IMR-90 (cell line): ENCODE data around the gene ARHGAP35. TPM values are rescaled to one million over a fixed set of nuclear protein-coding genes. Genes with fewer than 3 reads are reported as not detected.

Experiments
- ATAC-seq: fragments of 200-7000 bp; cut with Tn5 transposase; 2 replicates; pipeline ENCODE4 v1.9.1; 2020; ENCODE audit warnings: low read depth, mild to moderate bottlenecking, moderate library complexity
- BruUV-seq: library from RNA; stranded (reverse); fragments of 400-500 nt; replicated peaks from 2 replicates; lab custom pipeline; 2021; lab: Mats Ljungman, UMichigan
- CTCF ChIA-PET: fragments of 300-600 bp; formaldehyde crosslinking; extraction: SDS; loops from one replicate; lab custom pipeline; 2021; ENCODE audit warnings: antibody characterized with exemption; lab: Yijun Ruan, JAX
- POLR2A ChIA-PET: fragments of 300-600 bp; sonication (Branson Sonifier 250); formaldehyde crosslinking; loops from one replicate; lab custom pipeline; 2022; ENCODE audit warnings: antibody characterized with exemption; ENCODE audit not compliant: unreplicated experiment; lab: Charles Lee
- DNase-seq: peaks from one replicate; pipeline ENCODE4 v3.0.0; 2013
- H2AFZ ChIP-seq: replicated peaks from 2 replicates; pipeline ENCODE3; 2013; ENCODE audit warnings: low read length, mild to moderate bottlenecking; ENCODE audit not compliant: poor library complexity
- H2AK5ac ChIP-seq: 2 replicates; pipeline ENCODE4 v1.6.1; 2013; ENCODE audit warnings: low read depth, low read length, inconsistent platforms
- H2AK9ac ChIP-seq: replicated peaks from 2 replicates; pipeline ENCODE3; 2013; ENCODE audit warnings: mild to moderate bottlenecking, low read depth, low read length, moderate library complexity; ENCODE audit not compliant: poor library complexity
- H2BK120ac ChIP-seq: 2 replicates; pipeline ENCODE4 v1.6.1; 2013; ENCODE audit warnings: low read depth, low read length, inconsistent platforms
- H2BK15ac ChIP-seq: 3 replicates; pipeline ENCODE4 v1.6.1; 2013; ENCODE audit warnings: low read depth, low read length, inconsistent platforms
- H2BK20ac ChIP-seq: 2 replicates; pipeline ENCODE4 v1.6.1; 2013; ENCODE audit warnings: low read depth, mild to moderate bottlenecking, inconsistent platforms, low read length, moderate library complexity
- H2BK5ac ChIP-seq: 2 replicates; pipeline ENCODE4 v1.6.1; 2013; ENCODE audit warnings: mild to moderate bottlenecking, low read depth, low read length, inconsistent platforms; ENCODE audit not compliant: poor library complexity, severe bottlenecking
- H3K14ac ChIP-seq: replicated peaks from 2 replicates; pipeline ENCODE4 v1.6.1; 2013; ENCODE audit warnings: low read depth, low read length, inconsistent platforms
- H3K18ac ChIP-seq: 2 replicates; pipeline ENCODE4 v1.6.1; 2013; ENCODE audit warnings: low read depth, low read length, control low read depth
- H3K23ac ChIP-seq: 2 replicates; pipeline ENCODE4 v1.6.1; 2013; ENCODE audit warnings: low read depth, low read length, inconsistent platforms
- H3K27ac ChIP-seq: 2 replicates; pipeline ENCODE4 v1.5.1; 2013; ENCODE audit warnings: mild to moderate bottlenecking, control low read depth, low read length; ENCODE audit not compliant: insufficient read depth
- H3K27me3 ChIP-seq: 2 replicates; pipeline ENCODE4 v1.6.1; 2013; ENCODE audit warnings: low read length; ENCODE audit not compliant: control insufficient read depth, insufficient read depth
- H3K36me3 ChIP-seq: 2 replicates; pipeline ENCODE4 v1.6.1; 2013; ENCODE audit warnings: low read length, mixed read lengths; ENCODE audit not compliant: control insufficient read depth, insufficient read depth
- H3K4ac ChIP-seq: 2 replicates; pipeline ENCODE4 v1.6.1; 2013; ENCODE audit warnings: low read depth, low read length, inconsistent platforms
- H3K4me1 ChIP-seq: 2 replicates; pipeline ENCODE4 v1.6.1; 2013; ENCODE audit warnings: low read length, mixed read lengths; ENCODE audit not compliant: control insufficient read depth, insufficient read depth
- H3K4me2 ChIP-seq: 2 replicates; pipeline ENCODE4 v1.6.1; 2013; ENCODE audit warnings: low read depth, mild to moderate bottlenecking, control low read depth, low read length, moderate library complexity
- H3K4me3 ChIP-seq: 2 replicates; pipeline ENCODE4 v1.5.1; 2013; ENCODE audit warnings: low read depth, mild to moderate bottlenecking, control low read depth, low read length, moderate library complexity; ENCODE audit not compliant: insufficient read depth
- H3K56ac ChIP-seq: 2 replicates; pipeline ENCODE4 v1.6.1; 2013; ENCODE audit warnings: low read length, inconsistent platforms; ENCODE audit not compliant: insufficient read depth; ENCODE audit errors: extremely low read depth
- H3K79me1 ChIP-seq, 2 experiments: 2 replicates each; pipeline ENCODE4 v1.6.1; 2013; ENCODE audit warnings: low read length in 2 of 2, inconsistent platforms in 1 of 2, low read depth in 1 of 2
- H3K9ac ChIP-seq: 2 replicates; pipeline ENCODE4 v1.6.1; 2013; ENCODE audit warnings: low read depth, low read length, control low read depth
- H3K9me1 ChIP-seq: 2 replicates; pipeline ENCODE4 v1.6.1; 2013; ENCODE audit warnings: low read length, inconsistent platforms; ENCODE audit not compliant: insufficient read depth
- H3K9me3 ChIP-seq: 2 replicates; pipeline ENCODE4 v1.6.1; 2013; ENCODE audit warnings: low read length; ENCODE audit not compliant: control insufficient read depth, insufficient read depth
- H4K20me1 ChIP-seq: 2 replicates; pipeline ENCODE4 v1.6.1; 2013; ENCODE audit warnings: low read length, inconsistent platforms; ENCODE audit not compliant: insufficient read depth
- H4K5ac ChIP-seq: 2 replicates; pipeline ENCODE4 v1.6.1; 2013; ENCODE audit warnings: mild to moderate bottlenecking, low read depth, low read length, control low read depth
- H4K8ac ChIP-seq, 2 experiments: 2 replicates each; pipeline ENCODE4 v1.6.1; 2013; ENCODE audit warnings: low read depth in 2 of 2, low read length in 2 of 2, control low read depth in 1 of 2, inconsistent platforms in 1 of 2
- H4K91ac ChIP-seq: 2 replicates; pipeline ENCODE4 v1.6.1; 2013; ENCODE audit warnings: low read depth, low read length, inconsistent platforms; ENCODE audit not compliant: insufficient read depth
- BHLHE40 ChIP-seq: fragments of 150-350 bp; IDR thresholded peaks from 2 replicates; pipeline ENCODE4 v1.6.1; 2016; ENCODE audit warnings: mild to moderate bottlenecking, low read depth, low read length
- CEBPB ChIP-seq: IDR thresholded peaks from 2 replicates; pipeline ENCODE4 v1.6.1; 2012; ENCODE audit warnings: low read depth, low read length, improper control_type of control experiment
- CHD1 ChIP-seq: IDR thresholded peaks from 2 replicates; pipeline ENCODE4 v1.6.1; 2012; ENCODE audit warnings: low read depth, low read length, improper control_type of control experiment
- ELK1 ChIP-seq: fragments of 150-350 bp; IDR thresholded peaks from 2 replicates; pipeline ENCODE4 v1.6.1; 2016; ENCODE audit warnings: low read depth, mild to moderate bottlenecking, low read length, moderate library complexity, borderline replicate concordance
- FOS ChIP-seq: fragments of 150-350 bp; IDR thresholded peaks from 2 replicates; pipeline ENCODE4 v1.6.1; 2016; ENCODE audit warnings: low read depth, low read length
- MAFK ChIP-seq: IDR thresholded peaks from 2 replicates; pipeline ENCODE4 v1.6.1; 2012; ENCODE audit warnings: low read depth, low read length, improper control_type of control experiment
- MAZ ChIP-seq: IDR thresholded peaks from 2 replicates; pipeline ENCODE4 v1.6.1; 2012; ENCODE audit warnings: low read depth, mild to moderate bottlenecking, low read length, improper control_type of control experiment, moderate library complexity, borderline replicate concordance
- MXI1 ChIP-seq: IDR thresholded peaks from 2 replicates; pipeline ENCODE4 v1.6.1; 2012; ENCODE audit warnings: low read depth, mild to moderate bottlenecking, low read length, moderate library complexity, borderline replicate concordance
- NFE2L2 ChIP-seq: fragments of 150-350 bp; IDR thresholded peaks from 2 replicates; pipeline ENCODE4 v1.6.1; 2016; ENCODE audit warnings: low read depth, mild to moderate bottlenecking, low read length
- POLR2A ChIP-seq: IDR thresholded peaks from 2 replicates; pipeline ENCODE4 v1.6.1; 2012; ENCODE audit warnings: mild to moderate bottlenecking, low read depth, low read length
- RAD21 ChIP-seq: IDR thresholded peaks from 2 replicates; pipeline ENCODE4 v1.6.1; 2012; ENCODE audit warnings: low read length, improper control_type of control experiment
- RCOR1 ChIP-seq: IDR thresholded peaks from 2 replicates; pipeline ENCODE4 v1.6.1; 2012; ENCODE audit warnings: mild to moderate bottlenecking, low read length, improper control_type of control experiment; ENCODE audit not compliant: insufficient replicate concordance
- RFX5 ChIP-seq: IDR thresholded peaks from 2 replicates; pipeline ENCODE4 v1.8.0; 2012; ENCODE audit warnings: low read depth, mild to moderate bottlenecking, low read length, moderate library complexity
- SMC3 ChIP-seq: fragments of 150-350 bp; IDR thresholded peaks from 2 replicates; pipeline ENCODE4 v1.6.1; 2016; ENCODE audit warnings: low read depth, mild to moderate bottlenecking, antibody characterized with exemption, low read length, moderate library complexity
- WGBS, 2 experiments: methylation state at CpG; one replicate each; pipeline versions ENCODE4 v1.1.5 to v1.1.7; 2013; ENCODE audit warnings: missing lambda C conversion rate in 2 of 2; ENCODE audit not compliant: insufficient read length in 1 of 2; ENCODE audit errors: extremely low coverage in 2 of 2; 5-methylcytosine and 5-hydroxymethylcytosine counted together
- dilution Hi-C: fragments of 300-500 bp; cut with HindIII; formaldehyde crosslinking; loops from one replicate; pipeline ENCODE4 v1.14.3; 2018; ENCODE audit warnings: low sequenced_read_pairs; ENCODE audit not compliant: unreplicated experiment
- in situ Hi-C: fragments of 300-500 bp; cut with MboI; formaldehyde crosslinking; loops from 3 replicates; pipeline ENCODE4 v1.14.3; 2019; ENCODE audit warnings: low sequenced_read_pairs, inconsistent platforms, mixed read lengths
- intact Hi-C: fragments of 100-400 bp; cut with micrococcal nuclease; formaldehyde crosslinking; loops from 2 replicates; pipeline ENCODE4 v1.10.0; 2022
- polyA plus RNA-seq, 3 experiments: library from polyadenylated mRNA; depleted of rRNA; stranded (reverse); fragments of >200 nt; gene quantifications; 2 replicates each; pipeline ENCODE4 v1.2.3, GENCODE V29; 2012; ENCODE audit warnings: low replicate concordance in 1 of 3
- total RNA-seq: library from RNA; depleted of rRNA; stranded (reverse); fragments of >200 nt; gene quantifications from 2 replicates; pipeline ENCODE4 v1.2.3, GENCODE V29; 2012
- TF ChIP-seq, protein P1 (sequence below): conservative IDR thresholded peaks from 2 replicates; pipeline ENCODE4 v1.5.1; 2012; ENCODE audit warnings: mild to moderate bottlenecking, low read depth, low read length, improper control_type of control experiment
- TF ChIP-seq, protein P2 (sequence below): fragments of 150-350 bp; IDR thresholded peaks from 2 replicates; pipeline ENCODE4 v1.6.1; 2017; ENCODE audit warnings: mild to moderate bottlenecking, antibody characterized with exemption, low read length, low read depth

Gene ARHGAP35
- total and polyA plus RNA-seq, 2 of the 4 experiments (the other 2 are of a cell fraction): 16.4 to 29.0 TPM

DNA sequence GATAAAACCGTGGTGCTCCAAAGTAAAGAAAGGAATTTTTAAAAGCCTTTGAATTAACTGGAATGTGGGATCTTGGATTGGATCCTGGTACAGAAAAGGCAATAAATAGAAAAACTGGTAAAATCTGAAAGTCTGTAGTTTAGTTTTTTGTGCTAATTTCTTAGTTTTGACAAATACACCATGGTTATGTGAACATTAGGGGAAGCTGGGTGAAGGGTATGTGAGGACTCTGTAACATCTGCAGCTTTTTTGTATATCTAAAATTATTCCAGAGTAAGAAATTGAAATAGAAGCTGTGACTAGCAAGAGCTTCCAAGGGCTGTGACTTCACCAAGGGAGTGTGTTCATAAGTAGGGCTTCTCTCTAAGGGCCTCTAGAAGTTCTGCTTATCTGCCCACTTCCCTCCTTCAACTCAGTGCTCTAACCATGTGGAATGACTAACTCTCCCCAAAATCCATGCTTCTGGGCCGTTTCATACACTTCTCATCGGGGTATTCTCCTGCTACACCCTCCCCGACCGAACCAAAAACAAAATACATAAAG, 26.5 kb downstream of the ARHGAP35 start:
- H3K9me1 ChIP-seq: peaks cover 13% of the 10 kb centered on the region
- H3K27ac ChIP-seq: no peak overlapping the region
- intact Hi-C loops (no loop called here), dilution Hi-C loops (no loop called here), in situ Hi-C loops (no loop called here)
- H2AK5ac ChIP-seq: no peak overlapping the region
- no peak overlapping the region for H4K91ac ChIP-seq
- ChIA-PET POLR2A (no interaction called here), CTCF (no interaction called here)
- no peaks in the 10 kb centered on the region for H3K36me3 ChIP-seq
- BruUV-seq: no TSS peak
- no peak overlapping the region; the same call in 1 of the 2 replicates for H3K23ac ChIP-seq
- H4K5ac ChIP-seq: no peak overlapping the region
- no peak overlapping the region for H2AFZ ChIP-seq
- peaks cover 4% of the 10 kb centered on the region for H3K4me1 ChIP-seq
- H3K56ac ChIP-seq: no peak overlapping the region
- no peaks in the 10 kb centered on the region for H3K27me3 ChIP-seq
- H3K18ac ChIP-seq: no peak overlapping the region
- no peak for TF ChIP-seq RCOR1
- TF ChIP-seq NFE2L2: no peak
- no peak for TF ChIP-seq FOS
- TF ChIP-seq BHLHE40: no peak
- TF ChIP-seq SMC3: no peak
- no peak for TF ChIP-seq MXI1
- TF ChIP-seq RFX5: no peak
- TF ChIP-seq MAZ: no peak
- TF ChIP-seq, protein P1, sequence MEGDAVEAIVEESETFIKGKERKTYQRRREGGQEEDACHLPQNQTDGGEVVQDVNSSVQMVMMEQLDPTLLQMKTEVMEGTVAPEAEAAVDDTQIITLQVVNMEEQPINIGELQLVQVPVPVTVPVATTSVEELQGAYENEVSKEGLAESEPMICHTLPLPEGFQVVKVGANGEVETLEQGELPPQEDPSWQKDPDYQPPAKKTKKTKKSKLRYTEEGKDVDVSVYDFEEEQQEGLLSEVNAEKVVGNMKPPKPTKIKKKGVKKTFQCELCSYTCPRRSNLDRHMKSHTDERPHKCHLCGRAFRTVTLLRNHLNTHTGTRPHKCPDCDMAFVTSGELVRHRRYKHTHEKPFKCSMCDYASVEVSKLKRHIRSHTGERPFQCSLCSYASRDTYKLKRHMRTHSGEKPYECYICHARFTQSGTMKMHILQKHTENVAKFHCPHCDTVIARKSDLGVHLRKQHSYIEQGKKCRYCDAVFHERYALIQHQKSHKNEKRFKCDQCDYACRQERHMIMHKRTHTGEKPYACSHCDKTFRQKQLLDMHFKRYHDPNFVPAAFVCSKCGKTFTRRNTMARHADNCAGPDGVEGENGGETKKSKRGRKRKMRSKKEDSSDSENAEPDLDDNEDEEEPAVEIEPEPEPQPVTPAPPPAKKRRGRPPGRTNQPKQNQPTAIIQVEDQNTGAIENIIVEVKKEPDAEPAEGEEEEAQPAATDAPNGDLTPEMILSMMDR: no peak
- TF ChIP-seq CEBPB: no peak
- no peak for TF ChIP-seq RAD21
- no peak for TF ChIP-seq CHD1
- TF ChIP-seq, protein P2, sequence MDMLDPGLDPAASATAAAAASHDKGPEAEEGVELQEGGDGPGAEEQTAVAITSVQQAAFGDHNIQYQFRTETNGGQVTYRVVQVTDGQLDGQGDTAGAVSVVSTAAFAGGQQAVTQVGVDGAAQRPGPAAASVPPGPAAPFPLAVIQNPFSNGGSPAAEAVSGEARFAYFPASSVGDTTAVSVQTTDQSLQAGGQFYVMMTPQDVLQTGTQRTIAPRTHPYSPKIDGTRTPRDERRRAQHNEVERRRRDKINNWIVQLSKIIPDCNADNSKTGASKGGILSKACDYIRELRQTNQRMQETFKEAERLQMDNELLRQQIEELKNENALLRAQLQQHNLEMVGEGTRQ: no peak
- no peak for TF ChIP-seq MAFK
- TF ChIP-seq POLR2A: no peak
- no peak for TF ChIP-seq ELK1
- DNase-seq (no peak), ATAC-seq (no peak)
- H2BK15ac ChIP-seq: no peak overlapping the region; the same call in 2 of the 3 replicates
- WGBS, 2 experiments: 80% methylated on average over 2 of the region's 5 CpGs; no CpG with 5 or more reads in 1 of the 2 experiments
- H3K9ac ChIP-seq: no peak overlapping the region
- peaks cover 25% of the 10 kb centered on the region for H4K20me1 ChIP-seq
- no peak overlapping the region for H3K4me2 ChIP-seq
- H2BK20ac ChIP-seq: no peak overlapping the region
- no peak overlapping the region for H4K8ac ChIP-seq
- H3K79me1 ChIP-seq: peaks cover 36 to 89% of the 10 kb centered on the region in 2 experiments
- no peak overlapping the region for H3K4me3 ChIP-seq
- no peaks in the 10 kb centered on the region for H3K9me3 ChIP-seq
- no peak overlapping the region for H2AK9ac ChIP-seq
- H2BK5ac ChIP-seq: no peak overlapping the region
- H3K14ac ChIP-seq: no peak overlapping the region
- no peak overlapping the region for H2BK120ac ChIP-seq
- no peak overlapping the region for H3K4ac ChIP-seq
